ENCODE data around the gene BOD1L1.

- TF ChIP-seq CTCF (conservative IDR thresholded peaks at IDR 0.05 in 1 of 2, IDR thresholded peaks at IDR 0.05 in 1 of 2; ENCODE audit: low read depth in 1 of 2, low read length in 2 of 2) (no peak), EZH2 (IDR thresholded peaks at IDR 0.05; ENCODE audit: low read length, missing control alignments) (no peak)
Measured at GRCh38 chr4:13642170-13642950, 14.8 kb upstream of the BOD1L1 start.
